ENCODE data around the gene LCT.
"Not testable (repeated sequence)": the region's sequence is repeated elsewhere in the genome, so short reads cannot be mapped to it uniquely, and the experiment has no call there.

Gene LCT

DNA sequence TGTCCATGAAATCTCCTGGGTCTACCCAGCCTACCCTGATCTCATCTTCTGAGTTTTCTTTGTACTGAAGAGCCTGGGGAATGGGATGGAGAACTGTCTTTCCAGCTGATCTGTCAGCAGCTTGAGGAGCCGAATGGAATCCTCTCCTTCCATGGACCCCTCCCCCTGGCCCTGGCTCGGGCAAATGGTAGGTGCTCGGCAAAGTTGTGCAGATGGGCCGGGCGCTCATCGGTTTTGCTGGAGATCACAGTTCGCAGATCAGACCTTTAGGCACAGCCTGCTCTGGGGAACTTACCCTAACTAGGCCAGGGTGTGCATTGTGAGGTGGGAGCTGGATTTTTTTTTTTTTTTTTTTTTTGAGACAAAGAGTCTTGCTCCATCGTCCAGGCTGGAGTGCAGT, 40.4 kb downstream of the LCT start:
- DNase-seq = no peak

DNA sequence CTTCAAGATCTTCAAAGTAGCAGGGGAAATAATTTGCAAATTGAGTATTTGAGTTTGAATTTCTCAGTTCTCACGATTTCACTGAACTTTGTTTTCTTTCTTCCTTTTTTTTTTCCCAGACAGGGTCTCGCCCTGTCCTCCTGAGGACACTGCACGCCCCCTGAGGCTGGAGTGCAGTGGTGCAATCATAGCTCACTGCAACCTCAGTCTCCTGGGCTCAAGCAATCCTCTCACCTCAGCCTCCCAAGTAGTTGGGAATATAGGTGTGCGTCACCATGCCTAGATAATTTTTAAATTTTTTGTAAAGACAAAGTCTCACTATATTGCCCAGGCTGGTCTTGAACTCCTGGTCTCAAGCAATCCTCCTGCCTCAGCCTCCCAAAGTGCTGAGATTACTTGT, 41.3 kb downstream of the LCT start:
- DNase-seq = not testable (repeated sequence)

DNA sequence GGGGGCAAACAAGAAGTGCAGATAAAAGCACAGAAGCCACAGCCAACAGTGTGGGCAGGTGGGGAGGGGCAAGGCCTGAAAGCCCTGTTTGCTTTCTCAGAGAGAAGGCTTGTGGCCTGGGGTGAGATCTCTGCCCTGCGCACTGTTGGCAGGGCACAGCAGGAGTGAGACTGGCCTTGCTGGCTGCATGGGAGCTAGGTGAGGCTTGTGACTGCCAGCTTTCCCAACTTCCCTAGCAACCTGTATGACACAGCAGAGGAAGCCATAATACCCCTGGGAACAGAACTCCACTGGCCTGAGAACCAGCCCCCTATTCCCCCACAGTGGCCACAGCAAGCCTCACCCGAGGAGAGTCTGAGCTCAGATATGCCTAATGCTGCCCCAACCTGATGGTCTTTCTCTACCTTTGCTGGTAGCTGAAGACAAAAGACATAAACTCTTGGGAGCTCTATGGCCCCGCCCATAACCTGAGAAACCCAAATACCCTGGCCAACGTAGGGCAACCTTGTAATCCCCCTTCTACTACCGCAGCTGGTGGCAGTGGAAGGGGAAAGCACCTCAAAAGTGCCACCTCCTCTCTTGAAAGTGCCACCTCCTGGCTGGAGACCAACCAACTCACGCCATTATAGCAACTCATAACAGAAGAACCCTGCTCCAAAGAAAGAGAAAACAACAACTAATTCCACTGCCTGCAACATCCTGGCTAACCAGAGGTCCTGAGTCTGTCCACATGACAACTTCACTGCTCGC, 44.4 kb downstream of the LCT start:
- DNase-seq = no peak

DNA sequence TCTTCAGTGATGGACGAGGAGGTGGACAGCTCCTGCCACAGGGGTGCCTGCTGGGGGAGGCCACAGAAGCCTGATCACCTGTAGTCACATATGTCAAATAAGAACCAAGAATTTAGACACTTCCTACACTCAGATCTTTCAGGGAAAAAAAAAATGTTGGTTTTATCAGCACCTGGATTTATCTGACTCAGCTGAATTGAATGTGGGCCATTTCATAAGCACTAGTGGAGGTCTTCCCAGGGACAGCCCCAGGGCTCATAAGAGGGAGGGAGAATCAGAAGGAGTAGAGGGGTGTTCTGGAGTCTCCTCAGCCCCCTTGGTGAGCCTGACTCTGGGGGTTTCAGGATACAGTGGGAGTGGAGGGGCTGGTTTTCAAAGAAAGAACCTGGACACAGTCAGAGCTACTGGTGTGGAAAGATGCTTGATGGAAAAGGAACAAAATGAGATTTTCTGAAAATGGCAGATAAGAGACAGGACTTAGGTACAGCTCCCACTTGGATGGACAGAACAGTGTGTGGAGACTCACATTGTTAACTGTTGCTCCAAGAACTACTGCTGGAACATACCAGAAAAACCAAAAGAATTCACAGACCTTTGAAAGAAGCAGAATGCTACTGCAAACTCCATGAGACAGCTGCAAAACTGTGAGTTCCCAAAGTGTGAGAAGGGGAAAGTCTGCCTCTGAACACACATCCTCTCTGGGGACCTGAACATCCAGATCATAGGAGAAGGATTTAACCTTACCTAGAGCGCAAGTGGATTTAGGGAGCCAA, 45.4 kb downstream of the LCT start:
- DNase-seq = no peak

DNA sequence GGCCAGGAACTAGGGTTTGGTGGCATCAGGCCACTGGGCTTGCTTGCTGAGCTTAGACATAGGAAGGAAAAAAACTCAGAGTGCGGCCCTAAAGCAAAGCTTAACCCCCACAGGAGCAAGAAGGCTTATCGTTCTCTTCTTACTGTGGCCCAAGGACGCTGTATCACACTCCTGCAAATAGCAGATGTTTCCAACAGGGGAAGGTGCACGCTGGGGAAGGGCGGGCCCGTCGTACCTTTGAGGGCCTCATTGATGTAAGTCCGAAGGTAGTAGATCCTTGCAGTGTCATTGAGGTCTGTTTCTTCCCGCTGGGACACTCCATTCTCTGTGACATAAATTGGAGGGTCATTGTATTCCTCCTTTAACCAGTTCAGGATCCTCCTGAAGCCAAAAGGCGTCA, 46.6 kb downstream of the LCT start:
- DNase-seq = no peak

DNA sequence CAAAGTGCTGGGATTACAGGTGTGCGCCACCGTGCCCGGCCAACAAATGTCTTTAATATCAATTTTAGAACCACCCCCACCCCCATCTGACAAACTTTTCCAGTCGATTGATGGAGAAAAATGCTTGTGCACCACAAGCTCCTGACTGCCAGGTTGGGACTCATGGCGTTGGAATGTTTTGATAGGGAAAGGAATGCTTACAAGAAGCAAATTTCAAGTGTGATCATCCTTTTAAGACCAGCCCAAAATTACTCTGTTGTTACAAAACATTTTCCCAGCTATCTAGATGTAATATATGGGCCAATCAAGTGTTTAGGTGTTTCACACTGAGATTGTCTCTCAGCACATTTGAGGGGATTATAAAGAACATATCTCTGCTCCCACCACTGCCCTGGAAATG, 50.2 kb downstream of the LCT start:
- no peak for DNase-seq

DNA sequence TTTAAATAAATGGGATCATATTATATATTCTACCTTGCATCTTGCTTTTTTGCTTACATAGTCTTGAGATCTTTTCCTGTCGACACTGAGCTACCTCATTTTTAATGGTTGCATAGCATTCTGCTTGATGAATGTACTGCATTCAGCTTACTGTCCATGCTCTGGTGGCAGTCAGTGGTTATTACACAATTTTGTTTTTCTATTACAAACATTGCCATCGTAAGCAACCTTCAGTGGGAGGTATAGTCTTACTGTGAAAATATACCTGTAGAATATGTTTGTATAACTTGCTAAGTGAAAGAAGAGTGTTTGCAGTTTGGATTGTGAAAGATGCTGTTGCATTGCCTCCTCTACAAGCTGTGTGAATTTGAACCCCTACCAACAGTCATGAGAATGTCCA, 52.0 kb downstream of the LCT start:
- no peak for DNase-seq

DNA sequence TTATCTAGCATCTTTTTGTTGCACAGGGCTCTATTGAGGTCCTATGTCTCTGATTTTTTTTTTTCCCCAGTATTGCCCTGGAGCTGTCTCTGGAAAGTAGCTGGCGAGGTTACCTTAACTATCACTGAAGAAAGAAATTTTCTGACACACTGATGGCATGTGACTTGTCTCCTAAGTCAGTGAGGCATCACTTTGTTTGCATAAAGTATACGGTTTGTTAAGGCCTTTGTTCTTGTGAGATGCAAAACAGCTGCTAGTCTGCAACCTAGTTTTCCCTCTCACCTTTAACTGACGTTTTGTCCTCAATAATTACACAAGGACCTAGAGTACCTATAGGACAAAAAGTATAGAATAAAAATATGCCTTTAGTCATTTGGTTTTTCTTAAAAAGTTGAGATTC, 53.5 kb downstream of the LCT start:
- no peak for DNase-seq

DNA sequence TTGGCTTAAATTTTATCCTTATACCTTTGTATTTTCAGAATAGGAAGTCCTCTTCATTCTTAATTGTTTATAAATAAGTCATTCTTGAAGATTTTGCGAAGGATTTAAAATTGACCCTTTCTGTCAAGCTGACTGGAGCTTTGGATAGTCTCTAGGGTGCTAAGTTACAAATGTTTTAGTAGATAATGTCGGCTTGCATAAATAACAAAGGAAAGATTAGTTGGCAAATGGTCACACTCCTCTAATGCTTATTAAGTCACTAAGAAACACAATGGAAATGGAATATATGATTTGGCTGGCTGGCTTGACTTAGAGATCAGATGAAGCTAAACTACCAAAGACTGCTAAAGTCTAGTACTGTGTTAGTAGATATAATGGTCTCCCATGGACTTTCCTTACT, 54.8 kb downstream of the LCT start:
- no peak for DNase-seq

DNA sequence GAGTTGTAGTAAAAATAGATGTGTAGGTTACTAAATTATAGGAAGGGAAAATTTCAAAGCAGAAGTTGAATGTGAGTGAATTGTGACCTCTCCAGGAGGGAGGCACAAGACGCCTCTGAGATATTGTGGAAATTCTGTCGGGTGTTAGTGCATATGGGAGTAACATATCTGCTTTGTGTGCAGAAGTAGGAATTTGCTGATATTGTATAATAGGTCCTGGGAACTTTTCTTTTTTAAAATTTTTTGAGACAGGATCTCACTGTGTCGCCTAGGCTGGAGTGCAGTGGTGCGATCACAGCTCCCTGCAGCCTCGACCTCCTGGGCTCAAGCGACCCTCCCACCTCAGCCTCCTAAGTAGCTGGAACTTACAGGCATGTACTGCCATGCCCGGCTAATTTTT, 60.6 kb downstream of the LCT start:
- DNase-seq = no peak

DNA sequence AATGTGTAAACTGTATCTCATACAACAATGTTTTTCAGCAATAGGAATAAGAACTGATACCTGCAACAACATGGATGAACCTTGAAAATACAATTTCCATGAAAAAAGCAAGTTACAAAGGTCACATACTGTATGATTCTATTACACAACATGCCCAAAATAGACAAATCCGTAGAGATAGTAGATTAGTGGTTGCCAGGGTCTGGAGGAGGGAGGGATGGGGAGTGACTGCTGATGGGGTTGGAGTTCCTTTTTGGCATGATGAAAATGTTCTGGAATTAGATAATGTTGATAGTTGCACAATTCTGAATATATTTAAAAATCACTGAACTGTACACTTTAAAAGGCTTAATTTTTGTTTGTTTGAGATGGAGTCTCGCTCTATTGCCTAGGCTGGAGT, 61.6 kb downstream of the LCT start:
- no peak for DNase-seq

DNA sequence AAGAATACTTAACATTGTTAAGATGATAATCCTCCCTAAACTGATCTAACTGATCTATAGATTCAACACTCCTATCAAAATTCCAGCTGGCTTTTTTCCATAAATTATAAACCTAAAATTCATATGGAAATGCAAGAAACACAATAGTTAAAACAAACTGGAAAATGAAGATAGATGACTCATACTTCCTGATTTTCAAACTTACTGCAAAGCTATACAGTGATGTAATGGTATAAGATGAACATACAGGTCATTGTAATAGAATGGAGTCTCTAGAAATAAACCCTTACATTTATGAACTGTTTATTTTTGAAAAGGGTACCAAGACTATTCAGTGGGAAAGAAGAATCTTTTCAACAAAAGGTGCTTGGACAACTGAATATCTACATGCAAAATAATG, 63.1 kb downstream of the LCT start:
- no peak for DNase-seq

DNA sequence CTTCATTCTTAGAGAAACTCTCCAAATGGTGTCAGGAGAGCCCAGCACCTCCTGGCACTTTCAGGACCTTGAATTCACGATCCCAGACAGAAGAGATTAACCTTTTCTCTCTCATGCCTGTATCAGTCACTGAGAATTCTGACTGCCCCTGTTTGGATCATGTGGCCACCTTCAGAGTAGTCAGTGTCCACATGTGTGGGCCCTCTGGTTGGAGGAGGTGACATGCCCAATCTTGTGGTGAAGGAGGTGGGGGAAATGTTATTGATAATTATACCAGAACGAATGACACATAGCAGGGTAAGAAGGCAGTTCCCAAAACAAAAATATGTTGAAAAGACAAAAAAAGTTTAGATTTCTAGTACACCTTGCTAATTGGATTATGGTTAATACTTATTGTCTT, 63.7 kb downstream of the LCT start:
- DNase-seq = no peak

DNA sequence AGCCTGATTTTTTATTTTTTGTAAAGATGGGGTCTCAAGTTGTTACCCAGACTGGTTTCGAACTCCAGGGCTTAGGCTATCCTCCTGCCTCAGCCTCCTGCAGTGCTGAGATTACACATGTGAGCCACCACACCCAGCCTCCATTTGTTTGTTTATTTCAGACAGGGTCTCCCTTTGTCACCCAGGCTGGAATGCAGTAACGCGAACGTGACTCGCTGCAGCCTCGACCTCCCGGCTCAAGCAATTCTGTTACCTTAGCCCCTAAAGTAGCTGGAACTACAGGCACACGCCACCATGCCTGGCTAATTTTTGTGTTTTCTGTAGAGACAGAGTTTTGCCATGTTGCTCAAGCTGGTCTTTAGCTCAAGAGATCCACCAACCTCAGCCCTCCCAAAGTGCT, 68.1 kb downstream of the LCT start:
- DNase-seq = no peak

DNA sequence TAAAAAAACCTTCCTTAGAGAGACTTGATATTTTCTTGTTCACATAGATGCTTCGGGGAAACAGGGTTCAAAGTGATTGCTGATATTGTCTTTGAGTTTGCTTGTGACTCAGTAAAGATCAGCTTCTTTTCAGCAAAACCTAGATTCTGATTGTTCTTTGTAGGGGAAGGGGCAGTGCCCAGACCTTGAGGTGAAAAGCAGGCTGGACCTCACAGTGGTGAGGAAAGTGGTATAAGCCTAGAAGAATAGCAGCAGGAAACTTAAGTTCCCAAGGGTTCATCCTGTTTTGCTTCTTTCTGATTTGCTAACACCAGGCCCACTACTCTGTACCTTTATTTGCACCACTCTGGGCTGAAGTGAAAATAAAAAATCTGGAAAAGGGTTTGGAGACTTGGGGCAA, 74.5 kb downstream of the LCT start:
- no peak for DNase-seq

DNA sequence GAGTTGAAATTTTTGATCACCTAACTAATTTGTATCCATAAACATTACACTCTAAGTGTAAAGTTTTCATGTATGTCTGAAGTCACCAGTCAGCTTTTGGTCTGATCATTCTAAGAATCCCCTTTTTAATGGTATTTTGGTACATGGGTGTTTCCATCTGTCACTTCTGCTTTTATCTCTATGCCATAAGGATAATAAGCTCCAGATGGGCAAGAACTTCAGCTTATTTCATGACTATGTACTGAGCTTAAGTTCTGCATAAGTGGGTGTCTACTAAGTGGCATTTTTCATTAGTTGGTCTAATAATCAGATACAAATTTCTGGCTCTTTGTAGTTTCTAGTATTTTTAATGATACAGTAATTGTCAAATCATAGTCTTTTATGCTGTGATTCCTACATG, 75.0 kb downstream of the LCT start:
- no peak for DNase-seq

DNA sequence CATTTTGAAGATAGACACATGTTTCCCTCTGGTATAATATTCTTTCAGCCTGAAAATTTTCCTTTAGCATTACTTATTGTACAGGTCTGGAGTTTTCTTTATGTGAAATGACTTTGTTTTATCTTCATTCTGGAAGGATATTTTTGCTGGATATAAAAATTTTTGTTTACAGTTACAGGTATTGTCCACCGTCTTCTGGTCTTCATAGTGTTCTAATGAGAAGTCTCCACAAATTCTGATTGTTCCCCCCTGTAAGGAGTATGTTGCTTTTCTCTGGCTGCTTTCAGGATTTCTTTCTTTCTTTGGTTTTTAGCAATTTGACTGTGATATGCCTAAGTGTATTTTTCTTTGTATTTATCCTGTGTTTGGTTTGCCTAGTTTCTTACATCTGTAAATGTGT, 80.3 kb downstream of the LCT start:
- DNase-seq = no peak

DNA sequence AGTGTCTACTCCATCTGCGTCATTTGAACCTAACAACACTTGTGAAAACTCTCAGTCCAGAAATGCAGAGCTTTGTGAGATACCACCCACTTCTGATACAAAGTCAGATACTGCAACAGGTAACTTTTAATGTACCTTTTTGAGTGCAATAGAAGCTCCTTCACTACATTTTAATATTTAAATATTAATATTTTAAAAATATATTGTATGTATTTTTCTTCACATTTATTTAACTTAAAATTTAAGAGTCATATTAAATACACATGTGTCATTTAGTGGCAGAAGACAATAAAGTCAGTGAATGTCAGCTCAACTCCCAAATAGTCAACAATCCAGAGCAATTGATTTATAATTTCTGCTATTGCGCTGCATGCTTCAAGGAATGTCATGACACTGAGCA, 81.4 kb downstream of the LCT start:
- no peak for DNase-seq

DNA sequence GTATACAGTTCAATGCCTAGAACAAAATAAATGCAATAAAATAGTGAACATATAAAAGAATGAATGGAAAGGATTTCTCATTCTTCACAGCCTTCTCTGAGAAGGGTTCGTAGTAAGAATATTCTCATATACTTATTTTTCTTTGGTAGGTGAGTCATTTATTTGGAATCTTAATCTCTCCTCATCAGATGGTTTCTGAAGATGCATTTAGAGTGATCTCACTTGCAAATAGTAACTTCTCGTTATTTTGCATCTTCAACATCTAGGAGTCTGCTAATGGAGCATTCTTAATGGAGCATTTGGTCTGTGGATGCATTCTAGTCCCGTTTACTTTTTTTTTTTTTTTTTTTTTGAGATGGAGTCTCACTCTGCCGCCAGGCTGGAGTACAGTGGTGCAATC, 91.4 kb downstream of the LCT start:
- no peak for DNase-seq

DNA sequence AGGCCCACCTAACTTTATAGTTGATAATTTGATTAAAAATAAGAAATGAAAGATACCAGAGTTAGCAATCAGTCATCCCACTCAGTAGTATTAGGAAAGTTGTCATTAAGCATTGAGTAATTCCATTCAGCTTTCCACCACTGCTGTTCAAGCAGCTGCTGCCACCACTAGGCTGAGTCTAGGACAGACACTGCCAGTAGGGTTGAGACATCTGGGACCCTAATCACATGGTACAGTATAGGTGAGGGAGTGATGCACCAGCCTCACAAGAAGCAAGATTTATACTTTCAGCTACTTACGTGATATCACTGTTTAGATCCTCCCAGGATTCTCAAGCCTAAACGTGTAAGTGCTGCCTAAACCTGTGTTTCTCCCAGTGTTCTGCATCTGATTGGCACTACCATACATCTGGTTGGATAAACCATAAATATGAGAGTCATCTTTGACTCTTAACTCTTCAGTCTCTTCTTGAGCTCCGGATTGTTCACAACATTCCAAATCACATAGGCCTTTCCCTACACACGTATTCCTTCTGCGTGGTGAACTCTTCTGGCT, 92.1 kb downstream of the LCT start:
- DNase-seq = no peak

DNA sequence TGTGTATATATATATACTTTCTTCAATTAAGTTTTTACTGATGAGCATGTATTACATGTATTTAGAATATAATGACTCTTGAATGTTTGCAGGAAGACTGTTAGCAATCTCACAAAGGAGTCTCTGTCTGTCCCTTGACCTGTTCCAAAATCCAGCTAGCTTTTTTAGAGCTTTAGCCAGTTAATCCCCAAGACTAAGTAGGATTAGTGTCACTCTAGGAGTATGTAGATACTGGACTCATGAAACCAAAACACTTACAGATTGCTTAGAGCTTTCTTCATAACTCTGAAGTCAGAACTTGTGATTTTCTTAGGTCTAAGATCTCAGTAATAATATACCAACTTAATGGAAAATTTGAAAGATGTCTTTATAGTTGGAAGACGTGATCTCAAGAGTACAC, 93.1 kb downstream of the LCT start:
- DNase-seq = no peak

DNA sequence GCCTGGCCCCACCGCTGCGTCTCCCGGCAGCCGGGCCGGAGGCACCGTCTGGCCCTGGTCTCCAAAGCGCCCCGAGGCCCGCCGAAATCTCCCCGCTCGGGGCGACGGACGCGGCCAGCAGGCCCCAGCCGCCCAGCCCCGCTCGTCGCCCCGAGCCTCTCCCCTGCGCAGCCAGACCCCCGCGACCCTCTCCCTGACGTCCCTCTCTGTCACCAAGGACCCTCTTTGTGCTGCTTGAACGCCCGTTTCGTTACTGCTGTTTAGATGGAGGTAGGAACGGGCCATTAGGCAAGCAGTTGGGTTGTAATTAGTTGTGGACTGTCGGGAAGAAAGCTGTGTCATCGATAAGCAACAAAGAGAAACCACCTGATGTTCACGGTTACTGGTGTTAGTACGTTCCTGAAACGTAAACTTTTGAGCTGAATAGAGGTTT, 94.6 kb downstream of the LCT start:
- DNase-seq = peak; percentile 21

DNA sequence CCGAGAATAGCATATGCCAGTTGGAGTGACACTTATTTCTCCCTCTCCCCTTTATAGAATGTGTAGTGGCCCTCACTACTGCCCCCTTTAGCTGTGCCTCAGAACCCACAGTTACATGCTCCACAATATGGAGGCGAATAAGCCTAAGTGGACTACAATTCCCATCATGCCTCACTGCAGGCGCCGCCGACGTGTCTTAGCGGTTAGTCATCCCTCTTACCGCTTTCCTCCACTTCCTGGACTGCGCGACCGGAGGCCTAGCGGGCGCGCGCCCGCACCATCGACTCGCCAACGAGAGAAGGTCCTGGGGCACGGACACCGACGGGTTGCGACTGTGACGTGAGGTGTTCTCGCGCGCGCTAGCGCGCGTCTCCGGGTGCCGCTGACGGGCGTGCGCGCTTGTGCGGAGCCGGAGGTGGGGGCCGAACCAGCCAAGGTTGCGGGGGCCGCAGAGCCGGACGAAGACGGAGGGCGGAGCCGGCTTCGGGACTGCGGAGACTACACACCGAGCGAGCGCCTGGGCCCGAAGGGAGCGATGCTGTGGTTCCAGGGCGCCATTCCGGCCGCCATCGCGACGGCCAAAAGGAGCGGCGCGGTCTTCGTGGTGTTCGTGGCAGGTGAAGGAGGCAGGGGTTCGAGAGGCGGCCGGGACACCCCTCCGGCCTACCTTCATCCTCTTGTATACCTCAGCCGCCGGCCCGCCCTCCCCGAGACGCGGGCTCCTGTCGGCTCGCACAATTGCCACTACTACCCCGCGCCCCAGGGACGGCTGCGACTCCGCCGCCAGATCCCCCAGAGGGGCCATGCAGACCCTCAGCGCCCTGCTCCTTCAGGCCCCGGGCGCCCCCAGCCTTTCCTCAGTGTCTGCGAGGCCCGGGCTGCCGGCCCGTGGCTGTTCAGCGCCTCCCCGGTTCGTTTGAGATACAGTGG, 95.3 kb downstream of the LCT start, which contains the start of gene UBXN4:
Gene UBXN4 (plus strand): TSS at position 461 of the 930 bp plus-strand sequence. CDS start 75 bp downstream, at position 536.
- peak; percentile 86 for DNase-seq

Data from T-helper 9 cell (primary cell).